ENCODE data around the gene SLC38A3. TPM values are rescaled to one million over a fixed set of nuclear protein-coding genes. Genes with fewer than 3 reads are reported as not detected.
"Not testable (repeated sequence)": the region's sequence is repeated elsewhere in the genome, so short reads cannot be mapped to it uniquely, and the experiment has no call there.

The SLC38A3 gene
- total RNA-seq, 1 experiment from 2014 or later, result 16.8 TPM

GRCh38 chr3:50224639-50225038 is 19.6 kb downstream of the SLC38A3 start:
- ChIA-PET POLR2A (no interaction called here), CTCF (interaction anchor here (0.7 to 4.2 kb wide), 8 partner anchors 9 to 318 kb away, joined by 3 to 100 read pairs (median 6); no protein-coding TSS in a partner anchor)
- H3K4me3 ChIP-seq (ENCODE audit: low read depth, low read length), result no peak overlapping the region
- Mint-ChIP-seq H3K36me3 (ENCODE audit: insufficient read depth, unreplicated experiment) (no peaks in the 10 kb centered on the region), H3K4me1 (ENCODE audit: low read depth, unreplicated experiment) (no peaks in the 10 kb centered on the region), H3K27me3 (ENCODE audit: insufficient read depth, unreplicated experiment) (no peaks in the 10 kb centered on the region), H3K4me3 (ENCODE audit: unreplicated experiment) (no peak overlapping the region), H3K27ac (ENCODE audit: unreplicated experiment) (no peak overlapping the region), H3K9me3 (ENCODE audit: unreplicated experiment) (no peaks in the 10 kb centered on the region)
- no peaks in the 10 kb centered on the region for H3K9me3 ChIP-seq
- no peaks in the 10 kb centered on the region for H3K36me3 ChIP-seq (ENCODE audit: control insufficient read depth, insufficient read depth, low read length)
- no peak for DNase-seq
- H3K27me3 ChIP-seq (replicated peaks; ENCODE audit: control insufficient read depth, insufficient read depth, low read length), result no peaks in the 10 kb centered on the region
- H3K4me1 ChIP-seq, result peaks cover 6% of the 10 kb centered on the region; the same call in 1 of the 2 replicates
- no TSS peak for BruUV-seq (replicated peaks)
- no peak for TF ChIP-seq CTCF (IDR thresholded peaks at IDR 0.05; ENCODE audit: insufficient read depth in 1 of 2, low read depth in 1 of 2, low read length in 1 of 2, severe bottlenecking in 1 of 2, unreplicated experiment in 1 of 2)
- intact Hi-C loops (cut with micrococcal nuclease; ENCODE audit: unreplicated experiment), result no loop called here

- Histone ChIP-seq H3K27me3 (replicated peaks; ENCODE audit: control insufficient read depth, insufficient read depth, low read length) (no peaks in the 10 kb centered on the region), H3K4me1 (peaks cover 6% of the 10 kb centered on the region; the same call in 1 of the 2 replicates), H3K4me3 (ENCODE audit: low read depth, low read length) (peak overlapping the region; percentile 72), H3K36me3 (ENCODE audit: control insufficient read depth, insufficient read depth, low read length) (no peaks in the 10 kb centered on the region), H3K9me3 (no peaks in the 10 kb centered on the region)
- no peaks in the 10 kb centered on the region for H3K36me3 Mint-ChIP-seq (ENCODE audit: insufficient read depth, unreplicated experiment)
- no peak for DNase-seq
- ChIA-PET CTCF (interaction anchor here (0.7 to 4.2 kb wide), 11 partner anchors 9 to 277 kb away, joined by 3 to 100 read pairs (median 8); partner anchors contain the start of genes GNAI2 and SEMA3B), POLR2A (interaction anchor here (0.6 to 1.8 kb wide), 3 partner anchors 9 to 37 kb away, joined by 3 to 6 read pairs (median 6); partner anchors contain the start of gene GNAI2)
- BruUV-seq (replicated peaks), result no TSS peak
- no peaks in the 10 kb centered on the region for H3K27me3 Mint-ChIP-seq (ENCODE audit: insufficient read depth, unreplicated experiment)
- intact Hi-C loops (cut with micrococcal nuclease; ENCODE audit: unreplicated experiment), result loop anchor here (1.0 to 2.0 kb wide), 7 partner anchors 8 to 106 kb away; no protein-coding TSS in a partner anchor
- no peak for TF ChIP-seq CTCF (IDR thresholded peaks at IDR 0.05; ENCODE audit: insufficient read depth in 1 of 2, low read depth in 1 of 2, low read length in 1 of 2, severe bottlenecking in 1 of 2, unreplicated experiment in 1 of 2)
- H3K9me3 Mint-ChIP-seq (ENCODE audit: unreplicated experiment), result no peaks in the 10 kb centered on the region
- H3K4me3 Mint-ChIP-seq (ENCODE audit: unreplicated experiment), result peak overlapping the region; percentile 78
- H3K4me1 Mint-ChIP-seq (ENCODE audit: low read depth, unreplicated experiment), result no peaks in the 10 kb centered on the region
- peak overlapping the region; percentile 78 for H3K27ac Mint-ChIP-seq (ENCODE audit: unreplicated experiment)
Observed at GRCh38 chr3:50226888-50227389, 21.9 kb downstream of the SLC38A3 start.

- TF ChIP-seq CTCF (IDR thresholded peaks at IDR 0.05; ENCODE audit: insufficient read depth in 1 of 2, low read depth in 1 of 2, low read length in 1 of 2, severe bottlenecking in 1 of 2, unreplicated experiment in 1 of 2), result peak; percentile 62 to 82
- BruUV-seq (replicated peaks), result TSS peak; percentile 66
- peak overlapping the region; percentile 78 for H3K4me3 Mint-ChIP-seq (ENCODE audit: unreplicated experiment)
- no peaks in the 10 kb centered on the region for H3K4me1 Mint-ChIP-seq (ENCODE audit: low read depth, unreplicated experiment)
- peaks cover 6% of the 10 kb centered on the region; the same call in 1 of the 2 replicates for H3K4me1 ChIP-seq
- peak; percentile 97 for DNase-seq
- no peaks in the 10 kb centered on the region for H3K27me3 Mint-ChIP-seq (ENCODE audit: insufficient read depth, unreplicated experiment)
- peak overlapping the region; percentile 78 for H3K27ac Mint-ChIP-seq (ENCODE audit: unreplicated experiment)
- intact Hi-C loops (cut with micrococcal nuclease; ENCODE audit: unreplicated experiment), result loop anchor here (1.0 to 2.0 kb wide), 4 partner anchors 8 to 97 kb away; no protein-coding TSS in a partner anchor
- no peaks in the 10 kb centered on the region for H3K27me3 ChIP-seq (replicated peaks; ENCODE audit: control insufficient read depth, insufficient read depth, low read length)
- H3K4me3 ChIP-seq (ENCODE audit: low read depth, low read length), result peak overlapping the region; percentile 72
- ChIA-PET POLR2A (interaction anchor here (1.8 kb wide), 1 partner anchor 8 kb away, joined by 6 read pairs; the partner anchor contains the start of gene GNAI2), CTCF (interaction anchor here (0.7 to 4.2 kb wide), 10 partner anchors 8 to 37 kb away, joined by 3 to 100 read pairs (median 8); partner anchors contain the start of gene GNAI2)
- H3K9me3 Mint-ChIP-seq (ENCODE audit: unreplicated experiment), result no peaks in the 10 kb centered on the region
- H3K36me3 ChIP-seq (ENCODE audit: control insufficient read depth, insufficient read depth, low read length), result no peaks in the 10 kb centered on the region
- H3K36me3 Mint-ChIP-seq (ENCODE audit: insufficient read depth, unreplicated experiment), result no peaks in the 10 kb centered on the region
- H3K9me3 ChIP-seq, result no peaks in the 10 kb centered on the region
Observed at GRCh38 chr3:50227390-50228183, 22.5 kb downstream of the SLC38A3 start.

- peak overlapping the region; percentile 49 for H3K4me3 ChIP-seq (ENCODE audit: low read depth, low read length)
- H3K36me3 ChIP-seq (ENCODE audit: control insufficient read depth, insufficient read depth, low read length); H3K4me1 ChIP-seq; H3K27me3 Mint-ChIP-seq (ENCODE audit: insufficient read depth, unreplicated experiment); intact Hi-C loops (cut with micrococcal nuclease; ENCODE audit: unreplicated experiment); POLR2A ChIA-PET; H3K9me3 ChIP-seq; H3K4me1 Mint-ChIP-seq (ENCODE audit: low read depth, unreplicated experiment); H3K36me3 Mint-ChIP-seq (ENCODE audit: insufficient read depth, unreplicated experiment); DNase-seq; H3K9me3 Mint-ChIP-seq (ENCODE audit: unreplicated experiment); H3K27me3 ChIP-seq (replicated peaks; ENCODE audit: control insufficient read depth, insufficient read depth, low read length); BruUV-seq (replicated peaks): not testable (repeated sequence)
- CTCF ChIA-PET, result interaction anchor here (0.7 to 4.2 kb wide), 9 partner anchors 8 to 37 kb away, joined by 3 to 100 read pairs (median 8); partner anchors contain the start of gene GNAI2
- Mint-ChIP-seq H3K4me3 (ENCODE audit: unreplicated experiment) (peak overlapping the region; percentile 78), H3K27ac (ENCODE audit: unreplicated experiment) (peak overlapping the region; percentile 78)
Observed at GRCh38 chr3:50228184-50228763, 23.2 kb downstream of the SLC38A3 start.
